A549 (cell line): ENCODE results near the gene L3MBTL4. TPM values are rescaled to one million over a fixed set of nuclear protein-coding genes. Genes with fewer than 3 reads are reported as not detected.

ENCODE experiments used
- ATAC-seq, 2 experiments: fragments of 200-7000 bp in 1 of 2; fragments of >200 bp in 1 of 2; cut with Nextera tagmentation in 1 of 2; cut with Tn5 transposase in 1 of 2; 3 replicates each; pipeline versions ENCODE4 v1.8.0 to v1.9.1; 2018 to 2020; ENCODE audit warnings: mild to moderate bottlenecking in 1 of 2, moderate library complexity in 1 of 2
- CTCF ChIA-PET: fragments of 300-600 bp; sonication (Branson Sonifier 250); formaldehyde crosslinking; extraction: SDS; loops from one replicate; lab custom pipeline; 2021; ENCODE audit warnings: antibody characterized with exemption, inconsistent platforms; lab: Yijun Ruan, JAX
- POLR2A ChIA-PET: fragments of 350-600 bp; formaldehyde crosslinking; extraction: SDS; loops from one replicate; lab custom pipeline; 2021; ENCODE audit warnings: antibody characterized with exemption, inconsistent platforms; lab: Yijun Ruan, JAX
- DNase-seq, 2 experiments: peaks; one replicate each; pipeline versions ENCODE4 v3.0.0 to v3.0.0-alpha.2; 2011 to 2016; ENCODE audit warnings: low read depth in 1 of 2, low spot score in 1 of 2
- FAIRE-seq: peaks from 2 replicates; lab custom pipeline; 2011; peaks lifted over from hg19 to GRCh38; lab: Jason Lieb, UNC
- H3K27ac ChIP-seq, 2 experiments: fragments of >200 bp; sonication (Bioruptor Twin); formaldehyde crosslinking; 3 replicates each; pipeline ENCODE4 v1.5.1; 2016 to 2017
- H3K4me1 ChIP-seq: fragments of >200 bp; sonication (Bioruptor Twin); formaldehyde crosslinking; 3 replicates; pipeline ENCODE4 v1.6.1; 2016
- H3K4me2 ChIP-seq: fragments of >200 bp; sonication (Bioruptor Twin); formaldehyde crosslinking; 3 replicates; pipeline ENCODE4 v1.6.1; 2016
- H3K4me3 ChIP-seq: fragments of >200 bp; sonication (Bioruptor Twin); formaldehyde crosslinking; 3 replicates; pipeline ENCODE4 v1.5.1; 2016
- H3K9me3 ChIP-seq: fragments of >200 bp; sonication (Bioruptor Twin); formaldehyde crosslinking; 3 replicates; pipeline ENCODE4 v1.6.1; 2016
- CBX2 ChIP-seq: fragments of 200-600 bp; sonication (generic); IDR thresholded peaks from 2 replicates; pipeline ENCODE4 v1.6.1; 2016; ENCODE audit warnings: low read depth, mild to moderate bottlenecking, borderline replicate concordance
- CBX8 ChIP-seq: fragments of 200-600 bp; sonication (generic); IDR thresholded peaks from 2 replicates; pipeline ENCODE4 v1.6.1; 2016
- CHD4 ChIP-seq: fragments of 200-600 bp; sonication (generic); IDR thresholded peaks from 2 replicates; pipeline ENCODE4 v1.6.1; 2016; ENCODE audit warnings: antibody characterized with exemption, mild to moderate bottlenecking, borderline replicate concordance
- E2F6 ChIP-seq: IDR thresholded peaks from 2 replicates; pipeline ENCODE4 v1.6.1; 2012; ENCODE audit warnings: low read depth, borderline replicate concordance
- EHF ChIP-seq: fragments of 250-450 bp; sonication (Bioruptor Pico); IDR thresholded peaks from 2 replicates; pipeline ENCODE4 v1.5.0; 2020; ENCODE audit warnings: mild to moderate bottlenecking
- EP300 ChIP-seq, 2 experiments: fragments of >200 bp; sonication (Bioruptor Twin); formaldehyde crosslinking; IDR thresholded peaks; 2 replicates in 1 of 2; 3 replicates in 1 of 2; pipeline ENCODE4 v1.6.1; 2016 to 2017
- ESRRA ChIP-seq: fragments of 150-350 bp; IDR thresholded peaks from 2 replicates; pipeline ENCODE4 v1.6.1; 2014; ENCODE audit warnings: mild to moderate bottlenecking, low read length, borderline replicate concordance
- HOXA7 ChIP-seq: fragments of 250-450 bp; sonication (Bioruptor Pico); IDR thresholded peaks from 2 replicates; pipeline ENCODE4 v1.5.0; 2020; ENCODE audit warnings: mild to moderate bottlenecking, moderate library complexity
- HOXB13 ChIP-seq: fragments of 250-450 bp; sonication (Bioruptor Pico); IDR thresholded peaks from 2 replicates; pipeline ENCODE4 v1.5.0; 2020; ENCODE audit warnings: low read depth, mild to moderate bottlenecking, moderate library complexity
- HOXB5 ChIP-seq: fragments of 250-450 bp; sonication (Bioruptor Pico); IDR thresholded peaks from 2 replicates; pipeline ENCODE4 v1.5.0; 2020; ENCODE audit warnings: mild to moderate bottlenecking, moderate library complexity
- KDM1A ChIP-seq: fragments of 200-600 bp; sonication (generic); IDR thresholded peaks from 2 replicates; pipeline ENCODE4 v1.6.1; 2016; ENCODE audit warnings: low read depth, mild to moderate bottlenecking
- NR3C1 ChIP-seq: fragments of >200 bp; sonication (Bioruptor Twin); formaldehyde crosslinking; IDR thresholded peaks from 3 replicates; pipeline ENCODE4 v1.6.1; 2017
- PHF8 ChIP-seq: fragments of 200-600 bp; sonication (generic); IDR thresholded peaks from 2 replicates; pipeline ENCODE4 v1.6.1; 2016; ENCODE audit warnings: low read depth, mild to moderate bottlenecking, antibody characterized with exemption, moderate library complexity, borderline replicate concordance
- RAD21 ChIP-seq, 2 experiments: fragments of >200 bp in 1 of 2; sonication (Bioruptor Twin) in 1 of 2; formaldehyde crosslinking in 1 of 2; IDR thresholded peaks in 1 of 2; conservative IDR thresholded peaks in 1 of 2; 2 replicates in 1 of 2; 3 replicates in 1 of 2; pipeline ENCODE4 v1.6.1; 2012 to 2018; ENCODE audit warnings: inconsistent platforms in 1 of 2
- RARB ChIP-seq: fragments of 250-450 bp; sonication (Bioruptor Pico); IDR thresholded peaks from 2 replicates; pipeline ENCODE4 v1.8.0; 2021; ENCODE audit warnings: mild to moderate bottlenecking, moderate library complexity
- RCOR1 ChIP-seq: fragments of 150-350 bp; IDR thresholded peaks from 2 replicates; pipeline ENCODE4 v1.6.1; 2014; ENCODE audit warnings: antibody characterized with exemption, low read length, low read depth
- SMC3 ChIP-seq: fragments of >200 bp; sonication (Bioruptor Twin); formaldehyde crosslinking; IDR thresholded peaks from 3 replicates; pipeline ENCODE4 v1.6.1; 2018; ENCODE audit warnings: inconsistent platforms
- TP53 ChIP-seq: fragments of 250-450 bp; sonication (Bioruptor Pico); IDR thresholded peaks from 2 replicates; pipeline ENCODE4 v1.5.0; 2021; ENCODE audit warnings: mild to moderate bottlenecking, moderate library complexity
- ZC3H11A ChIP-seq: fragments of 450-650 bp; IDR thresholded peaks from 2 replicates; pipeline ENCODE4 v1.6.1; 2014; ENCODE audit warnings: antibody characterized with exemption, mild to moderate bottlenecking
- ZFP36 ChIP-seq: fragments of 450-650 bp; IDR thresholded peaks from 2 replicates; pipeline ENCODE4 v1.6.1; 2014; ENCODE audit warnings: borderline replicate concordance; ENCODE audit not compliant: partially characterized antibody
- ZNF302 ChIP-seq: fragments of 250-450 bp; sonication (Bioruptor Pico); IDR thresholded peaks from 2 replicates; pipeline ENCODE4 v1.9.0; 2021; ENCODE audit warnings: inconsistent platforms, mild to moderate bottlenecking, moderate library complexity
- WGBS: methylation state at CpG from one replicate; pipeline ENCODE4 v1.1.6; 2017; ENCODE audit errors: missing lambda C conversion rate; 5-methylcytosine and 5-hydroxymethylcytosine counted together
- polyA plus RNA-seq, 4 experiments: library from polyadenylated mRNA; depleted of rRNA in 3 of 4; stranded (reverse); fragments of >200 nt; fragmentation: RNase III in 1 of 4; extraction: RNeasy Plus Mini Kit Qiagen cat#74134 plus additional on column Dnase treatment in 1 of 4; gene quantifications; 2 replicates in 3 of 4; 3 replicates in 1 of 4; pipeline ENCODE4 v1.2.3, GENCODE V29; 2011 to 2017
- TF ChIP-seq, protein P1 (sequence below): fragments of 150-350 bp; IDR thresholded peaks from 2 replicates; pipeline ENCODE4 v1.6.1; 2014; ENCODE audit warnings: low read depth, mild to moderate bottlenecking, low read length
- TF ChIP-seq, protein P2 (sequence below): fragments of >200 bp; sonication (Bioruptor Twin); formaldehyde crosslinking; IDR thresholded peaks from 3 replicates; pipeline ENCODE4 v1.6.1; 2016
- TF ChIP-seq, protein P3 (sequence below): IDR thresholded peaks from 2 replicates; pipeline ENCODE4 v1.6.1; 2012

The L3MBTL4 gene
- polyA plus RNA-seq, 2 of the 4 experiments (the other 2 are of a cell fraction) = 0.03 to 0.06 TPM

GRCh38 chr18:6289843-6290242, 124.9 kb downstream of the L3MBTL4 start (continued):
- TF ChIP-seq ZFP36 = no peak
- TF ChIP-seq, all 56 proteins: peak for 0

- ATAC-seq (no peak), DNase-seq (no peak), FAIRE-seq (no peak)
- H3K4me1 ChIP-seq = no peaks in the 10 kb centered on the region
- ChIA-PET CTCF (interaction anchor here (1.0 to 1.6 kb wide), 2 partner anchors 14 to 407 kb away, joined by 3 to 4 read pairs; no protein-coding TSS in a partner anchor), POLR2A (no interaction called here)
- no peak overlapping the region for H3K4me2 ChIP-seq
- TF ChIP-seq, protein P1, sequence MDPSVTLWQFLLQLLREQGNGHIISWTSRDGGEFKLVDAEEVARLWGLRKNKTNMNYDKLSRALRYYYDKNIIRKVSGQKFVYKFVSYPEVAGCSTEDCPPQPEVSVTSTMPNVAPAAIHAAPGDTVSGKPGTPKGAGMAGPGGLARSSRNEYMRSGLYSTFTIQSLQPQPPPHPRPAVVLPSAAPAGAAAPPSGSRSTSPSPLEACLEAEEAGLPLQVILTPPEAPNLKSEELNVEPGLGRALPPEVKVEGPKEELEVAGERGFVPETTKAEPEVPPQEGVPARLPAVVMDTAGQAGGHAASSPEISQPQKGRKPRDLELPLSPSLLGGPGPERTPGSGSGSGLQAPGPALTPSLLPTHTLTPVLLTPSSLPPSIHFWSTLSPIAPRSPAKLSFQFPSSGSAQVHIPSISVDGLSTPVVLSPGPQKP = no peak
- TF ChIP-seq EP300 (IDR thresholded peaks at IDR 0.05) (no peak), ZNF302 (no peak), RCOR1 (no peak), ESRRA (no peak), TP53 (no peak), HOXA7 (no peak), SMC3 (no peak), EHF (CRISPR knock-in tag) (no peak), HOXB13 (CRISPR knock-in tag) (no peak), ZFP36 (no peak), RARB (CRISPR knock-in tag) (no peak)
- H3K4me3 ChIP-seq = no peak overlapping the region
- no peak overlapping the region for H3K27ac ChIP-seq
- H3K9me3 ChIP-seq = no peaks in the 10 kb centered on the region
- WGBS = 6% methylated on average over 4 of the region's 4 CpGs
These were observed 128.1 kb downstream of the L3MBTL4 start for GRCh38 chr18:6286585-6286984.

DNA sequence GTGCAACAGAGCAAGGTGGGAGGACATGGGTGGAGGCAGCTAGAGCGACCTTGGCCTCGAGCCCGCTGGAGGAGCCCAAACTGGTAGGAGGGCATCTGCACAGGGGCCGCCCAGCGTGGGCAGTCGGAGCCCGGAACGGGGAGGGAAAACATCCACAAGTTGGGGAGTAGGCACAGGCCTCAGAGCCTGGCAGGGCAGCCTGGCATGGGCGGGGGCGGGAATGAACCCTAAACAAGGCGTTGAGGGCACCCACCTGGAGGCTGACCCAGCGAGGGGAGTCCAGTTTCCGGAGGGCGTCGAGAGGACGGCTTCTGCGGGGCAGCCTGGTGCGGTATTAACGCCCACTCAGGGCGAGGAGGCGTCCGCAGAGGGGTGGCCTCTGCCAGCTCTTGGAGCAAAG, 129.9 kb downstream of the L3MBTL4 start:
- DNase-seq = no peak
- TF ChIP-seq KDM1A (no peak), CBX8 (no peak), CHD4 (no peak), CBX2 (no peak), PHF8 (no peak), HOXB13 (CRISPR knock-in tag) (no peak), HOXB5 (CRISPR knock-in tag) (no peak), NR3C1 (no peak), RCOR1 (no peak), E2F6 (no peak), ZC3H11A (no peak), RAD21 (conservative IDR thresholded peaks at IDR 0.05 in 1 of 2, IDR thresholded peaks at IDR 0.05 in 1 of 2) (no peak)
- TF ChIP-seq, protein P2, sequence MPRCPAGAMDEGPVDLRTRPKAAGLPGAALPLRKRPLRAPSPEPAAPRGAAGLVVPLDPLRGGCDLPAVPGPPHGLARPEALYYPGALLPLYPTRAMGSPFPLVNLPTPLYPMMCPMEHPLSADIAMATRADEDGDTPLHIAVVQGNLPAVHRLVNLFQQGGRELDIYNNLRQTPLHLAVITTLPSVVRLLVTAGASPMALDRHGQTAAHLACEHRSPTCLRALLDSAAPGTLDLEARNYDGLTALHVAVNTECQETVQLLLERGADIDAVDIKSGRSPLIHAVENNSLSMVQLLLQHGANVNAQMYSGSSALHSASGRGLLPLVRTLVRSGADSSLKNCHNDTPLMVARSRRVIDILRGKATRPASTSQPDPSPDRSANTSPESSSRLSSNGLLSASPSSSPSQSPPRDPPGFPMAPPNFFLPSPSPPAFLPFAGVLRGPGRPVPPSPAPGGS = no peak
- TF ChIP-seq, protein P3, sequence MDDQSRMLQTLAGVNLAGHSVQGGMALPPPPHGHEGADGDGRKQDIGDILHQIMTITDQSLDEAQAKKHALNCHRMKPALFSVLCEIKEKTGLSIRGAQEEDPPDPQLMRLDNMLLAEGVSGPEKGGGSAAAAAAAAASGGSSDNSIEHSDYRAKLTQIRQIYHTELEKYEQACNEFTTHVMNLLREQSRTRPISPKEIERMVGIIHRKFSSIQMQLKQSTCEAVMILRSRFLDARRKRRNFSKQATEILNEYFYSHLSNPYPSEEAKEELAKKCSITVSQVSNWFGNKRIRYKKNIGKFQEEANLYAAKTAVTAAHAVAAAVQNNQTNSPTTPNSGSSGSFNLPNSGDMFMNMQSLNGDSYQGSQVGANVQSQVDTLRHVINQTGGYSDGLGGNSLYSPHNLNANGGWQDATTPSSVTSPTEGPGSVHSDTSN = no peak
- TF ChIP-seq, all 56 proteins: peak for 0
- H3K27ac ChIP-seq = no peak overlapping the region
- ATAC-seq (no peak), FAIRE-seq (no peak)
- no peak overlapping the region for H3K4me3 ChIP-seq
- no peaks in the 10 kb centered on the region for H3K4me1 ChIP-seq
- H3K4me2 ChIP-seq = no peak overlapping the region
- CTCF ChIA-PET = no interaction called here
- WGBS = 51% methylated on average over 12 of the region's 22 CpGs
- POLR2A ChIA-PET = no interaction called here
- H3K9me3 ChIP-seq = no peaks in the 10 kb centered on the region
